GM13976 (cell line): ENCODE data around the gene TBX10.

ENCODE experiments used
- DNase-seq: peaks from one replicate; pipeline ENCODE4 v3.0.0; 2012; ENCODE audit warnings: low spot score
- CTCF ChIP-seq: IDR thresholded peaks from 2 replicates; pipeline ENCODE4 v1.5.1; 2012; ENCODE audit warnings: borderline replicate concordance, mild to moderate bottlenecking; ENCODE audit not compliant: insufficient read depth; ENCODE audit errors: extremely low read depth, missing control alignments, control extremely low read depth
- in situ Hi-C: fragments of 300-500 bp; cut with MboI; formaldehyde crosslinking; loops from one replicate; pipeline ENCODE4 v1.12.0; 2022; ENCODE audit warnings: low sequenced_read_pairs, mixed read lengths, inconsistent platforms; ENCODE audit not compliant: unreplicated experiment

The TBX10 gene

GRCh38 chr11:67667490-67668191 is 28.1 kb upstream of the TBX10 start:
- in situ Hi-C loops, result no loop called here
- DNase-seq, result peak; percentile 50
- TF ChIP-seq CTCF, result no peak

- in situ Hi-C loops, result no loop called here
- peak; percentile 13 for DNase-seq
- no peak for TF ChIP-seq CTCF
Observed at GRCh38 chr11:67666676-67667489, 27.3 kb upstream of the TBX10 start.

- in situ Hi-C loops, result no loop called here
- no peak for DNase-seq
- TF ChIP-seq CTCF, result no peak
Observed at GRCh38 chr11:67666303-67666645, 26.7 kb upstream of the TBX10 start.

- TF ChIP-seq CTCF, result no peak
- in situ Hi-C loops, result no loop called here
- peak; percentile 60 for DNase-seq
Observed at GRCh38 chr11:67665541-67666302, 26.2 kb upstream of the TBX10 start.

- no peak for TF ChIP-seq CTCF
- in situ Hi-C loops, result no loop called here
- DNase-seq, result peak; percentile 24
Observed at GRCh38 chr11:67664696-67665540, 25.4 kb upstream of the TBX10 start.

- DNase-seq, result no peak
- in situ Hi-C loops, result no loop called here
- no peak for TF ChIP-seq CTCF
Observed at GRCh38 chr11:67664213-67664585, 24.6 kb upstream of the TBX10 start.
